IMR-90 (cell line): Measurements from ENCODE around the gene SESN3.

Experiments used
- FOS ChIP-seq: fragments of 150-350 bp; IDR thresholded peaks from 2 replicates; pipeline ENCODE4 v1.6.1; 2016; ENCODE audit warnings: low read depth, low read length
- MAZ ChIP-seq: IDR thresholded peaks from 2 replicates; pipeline ENCODE4 v1.6.1; 2012; ENCODE audit warnings: low read depth, mild to moderate bottlenecking, low read length, improper control_type of control experiment, moderate library complexity, borderline replicate concordance
- NFE2L2 ChIP-seq: fragments of 150-350 bp; IDR thresholded peaks from 2 replicates; pipeline ENCODE4 v1.6.1; 2016; ENCODE audit warnings: low read depth, mild to moderate bottlenecking, low read length
- POLR2A ChIP-seq: IDR thresholded peaks from 2 replicates; pipeline ENCODE4 v1.6.1; 2012; ENCODE audit warnings: mild to moderate bottlenecking, low read depth, low read length
- RAD21 ChIP-seq: IDR thresholded peaks from 2 replicates; pipeline ENCODE4 v1.6.1; 2012; ENCODE audit warnings: low read length, improper control_type of control experiment
- RCOR1 ChIP-seq: IDR thresholded peaks from 2 replicates; pipeline ENCODE4 v1.6.1; 2012; ENCODE audit warnings: mild to moderate bottlenecking, low read length, improper control_type of control experiment; ENCODE audit not compliant: insufficient replicate concordance
- RFX5 ChIP-seq: IDR thresholded peaks from 2 replicates; pipeline ENCODE4 v1.8.0; 2012; ENCODE audit warnings: low read depth, mild to moderate bottlenecking, low read length, moderate library complexity
- TF ChIP-seq, protein P1 (sequence below): conservative IDR thresholded peaks from 2 replicates; pipeline ENCODE4 v1.5.1; 2012; ENCODE audit warnings: mild to moderate bottlenecking, low read depth, low read length, improper control_type of control experiment

DNA sequence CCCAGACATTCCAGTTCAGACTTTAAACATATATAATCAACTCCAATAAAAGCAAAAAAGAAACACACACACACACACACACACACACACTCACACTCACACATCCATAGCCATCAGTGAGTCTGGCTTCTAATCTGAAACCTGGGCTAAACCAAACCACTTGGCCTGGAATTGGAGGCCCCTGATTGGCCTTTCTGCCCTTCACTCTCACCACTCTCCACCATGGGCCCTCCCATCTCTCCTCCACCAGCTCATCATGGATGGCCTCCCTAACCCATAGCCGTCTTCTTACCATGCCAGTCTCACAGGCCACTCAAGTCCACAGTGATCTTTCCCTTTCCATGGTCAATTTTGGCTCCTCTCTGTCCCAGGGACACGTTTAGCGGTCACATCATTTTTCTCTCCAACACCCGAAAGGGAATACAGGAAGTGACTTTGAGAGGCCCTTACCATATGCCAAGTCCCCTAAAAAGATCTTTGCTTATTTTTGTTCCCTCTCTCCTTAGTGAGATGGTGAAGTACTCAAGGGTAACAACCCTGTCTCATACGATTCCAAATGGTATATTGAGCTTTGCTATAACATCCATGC is 74.8 kb downstream of the SESN3 start:
- TF ChIP-seq, protein P1, sequence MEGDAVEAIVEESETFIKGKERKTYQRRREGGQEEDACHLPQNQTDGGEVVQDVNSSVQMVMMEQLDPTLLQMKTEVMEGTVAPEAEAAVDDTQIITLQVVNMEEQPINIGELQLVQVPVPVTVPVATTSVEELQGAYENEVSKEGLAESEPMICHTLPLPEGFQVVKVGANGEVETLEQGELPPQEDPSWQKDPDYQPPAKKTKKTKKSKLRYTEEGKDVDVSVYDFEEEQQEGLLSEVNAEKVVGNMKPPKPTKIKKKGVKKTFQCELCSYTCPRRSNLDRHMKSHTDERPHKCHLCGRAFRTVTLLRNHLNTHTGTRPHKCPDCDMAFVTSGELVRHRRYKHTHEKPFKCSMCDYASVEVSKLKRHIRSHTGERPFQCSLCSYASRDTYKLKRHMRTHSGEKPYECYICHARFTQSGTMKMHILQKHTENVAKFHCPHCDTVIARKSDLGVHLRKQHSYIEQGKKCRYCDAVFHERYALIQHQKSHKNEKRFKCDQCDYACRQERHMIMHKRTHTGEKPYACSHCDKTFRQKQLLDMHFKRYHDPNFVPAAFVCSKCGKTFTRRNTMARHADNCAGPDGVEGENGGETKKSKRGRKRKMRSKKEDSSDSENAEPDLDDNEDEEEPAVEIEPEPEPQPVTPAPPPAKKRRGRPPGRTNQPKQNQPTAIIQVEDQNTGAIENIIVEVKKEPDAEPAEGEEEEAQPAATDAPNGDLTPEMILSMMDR = no peak
- no peak for TF ChIP-seq POLR2A
- no peak for TF ChIP-seq FOS
- TF ChIP-seq NFE2L2 = no peak
- no peak for TF ChIP-seq RFX5
- no peak for TF ChIP-seq RAD21
- no peak for TF ChIP-seq RCOR1
- TF ChIP-seq MAZ = no peak
